HuH-7 (cell line): ENCODE results near the gene SWI5.
"Not testable (repeated sequence)": the region's sequence is repeated elsewhere in the genome, so short reads cannot be mapped to it uniquely, and the experiment has no call there.

ENCODE experiments used
- DNase-seq: peaks from one replicate; pipeline ENCODE4 v3.0.0; 2011; ENCODE audit warnings: low spot score

Gene SWI5

GRCh38 chr9:128279088-128280073 lies 3.3 kb downstream of the SWI5 start:
- not testable (repeated sequence) for DNase-seq

GRCh38 chr9:128280084-128280622 lies 4.1 kb downstream of the SWI5 start:
- DNase-seq, result no peak

GRCh38 chr9:128282500-128282899 lies 6.4 kb downstream of the SWI5 start:
- no peak for DNase-seq

- DNase-seq, result no peak
Measured at GRCh38 chr9:128285033-128285784, 9.1 kb downstream of the SWI5 start.

GRCh38 chr9:128286440-128286839 lies 10.4 kb downstream of the SWI5 start:
- DNase-seq, result no peak

GRCh38 chr9:128288273-128289004 lies 12.4 kb downstream of the SWI5 start:
- no peak for DNase-seq

GRCh38 chr9:128292009-128292408 lies 15.9 kb downstream of the SWI5 start:
- DNase-seq, result no peak

GRCh38 chr9:128293091-128293490 lies 17.0 kb downstream of the SWI5 start:
- DNase-seq, result no peak

- DNase-seq, result no peak
Measured at GRCh38 chr9:128294142-128294541, 18.1 kb downstream of the SWI5 start.

GRCh38 chr9:128296340-128297220 lies 20.5 kb downstream of the SWI5 start:
- DNase-seq, result peak; percentile 47

- DNase-seq, result no peak
Measured at GRCh38 chr9:128297221-128297773, 21.2 kb downstream of the SWI5 start.

GRCh38 chr9:128298535-128299482 lies 22.7 kb downstream of the SWI5 start:
- DNase-seq, result no peak

GRCh38 chr9:128304136-128304970 lies 28.3 kb downstream of the SWI5 start:
- no peak for DNase-seq

- no peak for DNase-seq
Measured at GRCh38 chr9:128304971-128305288, 28.9 kb downstream of the SWI5 start.

- no peak for DNase-seq
Measured at GRCh38 chr9:128309551-128309950, 33.5 kb downstream of the SWI5 start.

GRCh38 chr9:128310461-128310860 lies 34.4 kb downstream of the SWI5 start:
- no peak for DNase-seq

GRCh38 chr9:128314697-128315096 lies 38.6 kb downstream of the SWI5 start:
- DNase-seq, result no peak

- no peak for DNase-seq
Measured at GRCh38 chr9:128316421-128316820, 40.3 kb downstream of the SWI5 start.

GRCh38 chr9:128317629-128318028 lies 41.6 kb downstream of the SWI5 start:
- DNase-seq, result no peak
